Uterus (tissue), 4 donors: ENCODE data around the gene LGALS16. TPM values are rescaled to one million over a fixed set of nuclear protein-coding genes. Genes with fewer than 3 reads are reported as not detected.
"Not testable (repeated sequence)": the region's sequence is repeated elsewhere in the genome, so short reads cannot be mapped to it uniquely, and the experiment has no call there.

Source experiments
- DNase-seq, 2 donors: peaks; one replicate each; pipeline ENCODE4 v3.0.0-alpha.2; 2019 to 2020
- H3K27ac ChIP-seq, 2 donors: fragments of 200-600 bp; sonication (generic); 1 replicate in 1 of 2; 2 replicates in 1 of 2; pipeline ENCODE4 v1.5.1; 2016 to 2018
- H3K27me3 ChIP-seq, 2 donors: fragments of 200-600 bp; sonication (generic); one replicate each; pipeline ENCODE4 v1.5.1; 2018 to 2019; ENCODE audit warnings: control low read depth in 1 of 2
- H3K36me3 ChIP-seq, 2 donors: fragments of 200-600 bp; sonication (generic); one replicate each; pipeline ENCODE4 v1.5.1; 2019; ENCODE audit warnings: control low read depth in 1 of 2
- H3K4me1 ChIP-seq, 2 donors: fragments of 200-600 bp; sonication (generic); one replicate each; pipeline ENCODE4 v1.5.1; 2018 to 2019; ENCODE audit warnings: control low read depth in 1 of 2
- H3K4me3 ChIP-seq, 2 donors: fragments of 200-600 bp; sonication (generic); 1 replicate in 1 of 2; 2 replicates in 1 of 2; pipeline ENCODE4 v1.5.1; 2018 to 2019; ENCODE audit warnings: mild to moderate bottlenecking in 1 of 2
- H3K9me3 ChIP-seq, 2 donors: fragments of 200-600 bp; sonication (generic); one replicate each; pipeline ENCODE4 v1.5.1; 2019; ENCODE audit warnings: control low read depth in 1 of 2
- POLR2A ChIP-seq, 2 donors: fragments of 450-650 bp; IDR thresholded peaks; one replicate each; pipeline ENCODE4 v1.6.1; 2016; ENCODE audit warnings: antibody characterized with exemption in 2 of 2, mild to moderate bottlenecking in 1 of 2, moderate library complexity in 1 of 2
- intact Hi-C: fragments of 100-400 bp; cut with DNase I; formaldehyde crosslinking; loops from one replicate; pipeline ENCODE4 v1.15.1; 2023; ENCODE audit warnings: low total_unique reads
- total RNA-seq, 4 donors: library from RNA; depleted of rRNA in 3 of 4; stranded (reverse); fragments of >200 nt in 3 of 4; gene quantifications; one replicate each; pipeline versions ENCODE4 v1.1.0 to v1.2.4, GENCODE V29; 2014 to 2023
- TF ChIP-seq, protein P1 (sequence below), 4 experiments: fragments of 200-600 bp in 2 of 4; fragments of 450-650 bp in 2 of 4; sonication (generic) in 2 of 4; IDR thresholded peaks; one replicate each; pipeline ENCODE4 v1.5.1; 2016 to 2019; ENCODE audit warnings: antibody characterized with exemption in 4 of 4, mild to moderate bottlenecking in 2 of 4, moderate library complexity in 1 of 4
- donor health status: DM: yes; HTN: yes; CAD: no.

LGALS16 gene
- total RNA-seq, 4 donors from 2014 or later = not detected

DNA sequence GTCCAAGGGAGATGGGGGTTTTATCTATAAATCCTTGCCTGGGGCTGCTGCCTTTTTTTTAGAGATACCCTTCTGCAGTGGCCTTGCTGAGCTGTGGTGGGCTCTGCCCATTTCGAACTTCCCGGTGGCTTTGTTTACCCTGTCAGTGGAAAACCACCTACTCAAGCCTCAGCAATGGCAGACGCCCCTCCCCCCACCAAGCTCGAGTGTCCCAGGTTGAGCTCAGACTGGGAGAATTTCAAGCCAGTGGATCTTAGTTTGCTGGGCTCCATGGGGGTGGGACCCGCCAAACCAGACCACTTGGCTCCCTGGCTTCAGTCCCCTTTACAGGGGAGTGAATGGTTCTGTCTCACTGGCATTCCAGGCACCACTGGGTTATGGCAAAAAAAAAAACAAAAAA, 31.8 kb upstream of the LGALS16 start:
- no peaks in the 10 kb centered on the region for H3K36me3 ChIP-seq
- no peaks in the 10 kb centered on the region for H3K9me3 ChIP-seq
- DNase-seq = no peak
- intact Hi-C loops = no loop called here
- no peak overlapping the region for H3K4me3 ChIP-seq
- H3K4me1 ChIP-seq = no peaks in the 10 kb centered on the region
- no peak for TF ChIP-seq POLR2A (IDR thresholded peaks at IDR 0.05)
- TF ChIP-seq, protein P1, sequence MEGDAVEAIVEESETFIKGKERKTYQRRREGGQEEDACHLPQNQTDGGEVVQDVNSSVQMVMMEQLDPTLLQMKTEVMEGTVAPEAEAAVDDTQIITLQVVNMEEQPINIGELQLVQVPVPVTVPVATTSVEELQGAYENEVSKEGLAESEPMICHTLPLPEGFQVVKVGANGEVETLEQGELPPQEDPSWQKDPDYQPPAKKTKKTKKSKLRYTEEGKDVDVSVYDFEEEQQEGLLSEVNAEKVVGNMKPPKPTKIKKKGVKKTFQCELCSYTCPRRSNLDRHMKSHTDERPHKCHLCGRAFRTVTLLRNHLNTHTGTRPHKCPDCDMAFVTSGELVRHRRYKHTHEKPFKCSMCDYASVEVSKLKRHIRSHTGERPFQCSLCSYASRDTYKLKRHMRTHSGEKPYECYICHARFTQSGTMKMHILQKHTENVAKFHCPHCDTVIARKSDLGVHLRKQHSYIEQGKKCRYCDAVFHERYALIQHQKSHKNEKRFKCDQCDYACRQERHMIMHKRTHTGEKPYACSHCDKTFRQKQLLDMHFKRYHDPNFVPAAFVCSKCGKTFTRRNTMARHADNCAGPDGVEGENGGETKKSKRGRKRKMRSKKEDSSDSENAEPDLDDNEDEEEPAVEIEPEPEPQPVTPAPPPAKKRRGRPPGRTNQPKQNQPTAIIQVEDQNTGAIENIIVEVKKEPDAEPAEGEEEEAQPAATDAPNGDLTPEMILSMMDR (IDR thresholded peaks at IDR 0.05) = no peak
- no peaks in the 10 kb centered on the region for H3K27me3 ChIP-seq
- H3K27ac ChIP-seq = no peak overlapping the region

GRCh38 chr19:39627631-39628030, 28.1 kb upstream of the LGALS16 start:
- H3K4me1 ChIP-seq, H3K27ac ChIP-seq, H3K4me3 ChIP-seq, intact Hi-C loops, H3K9me3 ChIP-seq, DNase-seq, H3K27me3 ChIP-seq, H3K36me3 ChIP-seq: not testable (repeated sequence)

GRCh38 chr19:39631178-39631577, 24.5 kb upstream of the LGALS16 start:
- no peak overlapping the region for H3K4me3 ChIP-seq
- H3K27me3 ChIP-seq = peaks cover 0 to 3% of the 10 kb centered on the region in 2 donors
- TF ChIP-seq, protein P1 (IDR thresholded peaks at IDR 0.05) = no peak
- no peak for TF ChIP-seq POLR2A (IDR thresholded peaks at IDR 0.05)
- no peak overlapping the region for H3K27ac ChIP-seq
- intact Hi-C loops = no loop called here
- no peaks in the 10 kb centered on the region for H3K36me3 ChIP-seq
- no peak for DNase-seq
- no peaks in the 10 kb centered on the region for H3K9me3 ChIP-seq
- no peaks in the 10 kb centered on the region for H3K4me1 ChIP-seq

- no peaks in the 10 kb centered on the region for H3K9me3 ChIP-seq
- no peak for DNase-seq
- H3K27ac ChIP-seq = no peak overlapping the region
- H3K4me1 ChIP-seq = no peaks in the 10 kb centered on the region
- no peak overlapping the region for H3K4me3 ChIP-seq
- intact Hi-C loops = no loop called here
- H3K27me3 ChIP-seq = peaks cover 0 to 3% of the 10 kb centered on the region in 2 donors
- no peaks in the 10 kb centered on the region for H3K36me3 ChIP-seq
- TF ChIP-seq POLR2A (IDR thresholded peaks at IDR 0.05) = no peak
- TF ChIP-seq, protein P1 (IDR thresholded peaks at IDR 0.05) = no peak
Measured at GRCh38 chr19:39631626-39632025, 24.1 kb upstream of the LGALS16 start.

GRCh38 chr19:39637891-39638290, 17.8 kb upstream of the LGALS16 start:
- intact Hi-C loops = no loop called here
- H3K4me1 ChIP-seq = no peaks in the 10 kb centered on the region
- no peaks in the 10 kb centered on the region for H3K36me3 ChIP-seq
- H3K9me3 ChIP-seq = no peaks in the 10 kb centered on the region
- H3K4me3 ChIP-seq = no peak overlapping the region
- H3K27ac ChIP-seq = no peak overlapping the region
- TF ChIP-seq POLR2A (IDR thresholded peaks at IDR 0.05) = no peak
- TF ChIP-seq, protein P1 (IDR thresholded peaks at IDR 0.05) = no peak
- peaks cover 0 to 3% of the 10 kb centered on the region in 2 donors for H3K27me3 ChIP-seq
- DNase-seq = no peak

DNA sequence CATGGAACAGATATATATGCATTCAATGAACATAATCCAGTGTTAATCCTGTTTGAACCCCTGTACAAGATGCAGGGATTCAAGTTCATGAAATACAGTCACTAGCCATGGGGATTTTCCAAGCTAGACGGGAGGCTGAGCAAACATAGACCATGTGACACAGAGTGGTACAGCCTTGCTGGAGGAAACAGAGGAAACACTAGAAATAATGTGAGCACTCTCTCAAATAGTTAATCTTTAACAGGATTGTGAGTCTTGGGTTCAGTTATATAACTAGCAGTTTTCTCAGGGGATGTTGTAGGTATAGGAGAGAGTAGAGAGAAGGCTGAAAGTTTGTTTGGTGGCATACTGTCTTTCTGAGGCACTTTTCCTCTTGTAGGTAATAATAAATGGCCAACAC, 13.9 kb upstream of the LGALS16 start:
- H3K9me3 ChIP-seq = no peaks in the 10 kb centered on the region
- no peaks in the 10 kb centered on the region for H3K27me3 ChIP-seq
- intact Hi-C loops = no loop called here
- DNase-seq = no peak
- H3K4me1 ChIP-seq = no peaks in the 10 kb centered on the region
- H3K4me3 ChIP-seq = no peak overlapping the region
- TF ChIP-seq, protein P1 (IDR thresholded peaks at IDR 0.05) = no peak
- no peak for TF ChIP-seq POLR2A (IDR thresholded peaks at IDR 0.05)
- H3K36me3 ChIP-seq = no peaks in the 10 kb centered on the region
- H3K27ac ChIP-seq = no peak overlapping the region
